Adrenal gland (tissue), 12 donors: ENCODE results near the gene DNA2. TPM values are rescaled to one million over a fixed set of nuclear protein-coding genes. Genes with fewer than 3 reads are reported as not detected.
"Not testable (repeated sequence)": the region's sequence is repeated elsewhere in the genome, so short reads cannot be mapped to it uniquely, and the experiment has no call there.

Experiments
- DNase-seq, 7 donors: peaks; one replicate each; pipeline ENCODE4 v3.0.0-alpha.2; 2019 to 2020
- H3K27ac ChIP-seq, 5 donors: fragments of 200-600 bp; sonication (generic) in 4 of 5; 1 replicate in 3 of 5; 2 replicates in 2 of 5; pipeline versions ENCODE4 v1.5.1 to v1.8.0; 2016 to 2020; ENCODE audit warnings: mild to moderate bottlenecking in 1 of 5
- H3K27me3 ChIP-seq: fragments of 200-600 bp; 2 replicates; pipeline ENCODE4 v1.8.0; 2021
- H3K36me3 ChIP-seq, 2 donors: fragments of 200-600 bp; replicated peaks in 1 of 2; 1 replicate in 1 of 2; 2 replicates in 1 of 2; pipeline versions ENCODE4 v1.5.1 to v1.8.0; 2018 to 2022
- H3K4me1 ChIP-seq, 2 donors: fragments of 200-600 bp; replicated peaks in 1 of 2; 1 replicate in 1 of 2; 2 replicates in 1 of 2; pipeline versions ENCODE4 v1.5.1 to v1.8.0; 2018 to 2021
- H3K4me3 ChIP-seq, 4 donors: fragments of 200-600 bp; sonication (generic) in 3 of 4; one replicate each; pipeline ENCODE4 v1.5.1; 2016 to 2018
- H3K9me3 ChIP-seq, 3 donors: fragments of 200-600 bp; sonication (generic) in 1 of 3; replicated peaks in 1 of 3; 1 replicate in 2 of 3; 2 replicates in 1 of 3; pipeline versions ENCODE4 v1.5.1 to v1.8.0; 2016 to 2021
- CTCF ChIP-seq, 6 experiments: fragments of 450-650 bp in 4 of 6; fragments of 200-600 bp in 2 of 6; sonication (generic) in 1 of 6; IDR thresholded peaks; 1 replicate in 5 of 6; 2 replicates in 1 of 6; pipeline versions ENCODE4 v1.5.1 to v1.8.0; 2016 to 2021; ENCODE audit warnings: antibody characterized with exemption in 6 of 6, mild to moderate bottlenecking in 2 of 6, moderate library complexity in 1 of 6
- POLR2A ChIP-seq, 2 donors: fragments of 450-650 bp; IDR thresholded peaks; one replicate each; pipeline ENCODE4 v1.6.1; 2017; ENCODE audit warnings: antibody characterized with exemption in 2 of 2, mild to moderate bottlenecking in 2 of 2, moderate library complexity in 1 of 2
- WGBS, 4 donors: extraction: QIAGEN DNeasy Blood & Tissue Kit in 2 of 4; methylation state at CpG; one replicate each; pipeline versions ENCODE4 v1.1.5 to v1.1.7; 2013 to 2017; 5-methylcytosine and 5-hydroxymethylcytosine counted together
- intact Hi-C, 2 donors: fragments of 100-400 bp; cut with DNase I; formaldehyde crosslinking; loops; one replicate each; pipeline versions ENCODE4 v1.14.1 to v1.15.0; 2022 to 2023
- polyA plus RNA-seq, 3 donors: library from polyadenylated mRNA; stranded (reverse); fragments of 200-250 nt in 2 of 3; fragments of 350-450 nt in 1 of 3; fragmentation: Illumina TruSeq in 1 of 3; extraction: RNeasy Lipid Tissue Mini Kit (QIAGEN cat#74804) in 1 of 3; gene quantifications; one replicate each; pipeline ENCODE4 v1.2.3, GENCODE V29; 2013 to 2014
- total RNA-seq, 9 donors: library from RNA; depleted of rRNA in 4 of 9; stranded (reverse); fragments of >200 nt in 4 of 9; fragments of 120-200 nt in 1 of 9; fragmentation: NEBNext Ultra II Directional in 1 of 9; extraction: Animal tissue kit (Norgen Biotek cat#: 25700) in 1 of 9; gene quantifications; one replicate each; pipeline versions ENCODE4 v1.1.0 to v1.2.4, GENCODE V29; 2013 to 2023
- donor health status: healthy with polysubstance abuse.
- donor health status: Bipolar disorder and iron deficiency.
- donor health status: DM: yes; HTN: yes; CAD: no.
- donor health status: DM: no; HTN: no; CAD: no.
- donor health status: DM: no; HTN: no; CAD: no.
- donor health status: DM: yes; HTN: yes; CAD: no.

The DNA2 gene
- total and polyA plus RNA-seq, 12 donors, result 0.55 to 8.4 (median 1.6) TPM

GRCh38 chr10:68463365-68464093, 8.2 kb downstream of the DNA2 start:
- TF ChIP-seq POLR2A (IDR thresholded peaks at IDR 0.05) (no peak), CTCF (IDR thresholded peaks at IDR 0.05) (no peak)
- whole genome bisulfite sequencing, 4 donors, result 91 to 97% (median 93%) methylated on average over 6 to 7 of the region's 7 CpGs
- Histone ChIP-seq H3K4me3 (no peak overlapping the region), H3K4me1 (no peaks in the 10 kb centered on the region), H3K36me3 (no peaks in the 10 kb centered on the region), H3K27ac (no peak overlapping the region), H3K9me3 (no peaks in the 10 kb centered on the region), H3K27me3 (no peaks in the 10 kb centered on the region)
- no peak for DNase-seq
- intact Hi-C loops, result no loop called here

GRCh38 chr10:68462536-68462935, 9.2 kb downstream of the DNA2 start:
- no peaks in the 10 kb centered on the region for H3K27me3 ChIP-seq
- WGBS, 4 donors, result 91 to 100% (median 93%) methylated on average over 2 of the region's 2 CpGs
- H3K4me1 ChIP-seq, result no peaks in the 10 kb centered on the region
- H3K36me3 ChIP-seq, result no peaks in the 10 kb centered on the region
- no peak overlapping the region for H3K27ac ChIP-seq
- intact Hi-C loops, result no loop called here
- no peaks in the 10 kb centered on the region for H3K9me3 ChIP-seq
- no peak for TF ChIP-seq CTCF (IDR thresholded peaks at IDR 0.05)
- no peak for TF ChIP-seq POLR2A (IDR thresholded peaks at IDR 0.05)
- no peak for DNase-seq
- no peak overlapping the region for H3K4me3 ChIP-seq

- no peak for TF ChIP-seq CTCF (IDR thresholded peaks at IDR 0.05)
- TF ChIP-seq POLR2A (IDR thresholded peaks at IDR 0.05), result no peak
- H3K27me3 ChIP-seq, result no peaks in the 10 kb centered on the region
- WGBS, 4 donors, result 92 to 98% (median 94%) methylated on average over 3 of the region's 3 CpGs
- H3K4me1 ChIP-seq, result no peaks in the 10 kb centered on the region
- no peak overlapping the region for H3K27ac ChIP-seq
- no peak for DNase-seq
- H3K9me3 ChIP-seq, result no peaks in the 10 kb centered on the region
- no peak overlapping the region for H3K4me3 ChIP-seq
- H3K36me3 ChIP-seq, result no peaks in the 10 kb centered on the region
- intact Hi-C loops, result no loop called here
These were observed 10.7 kb downstream of the DNA2 start for GRCh38 chr10:68461032-68461431.

- H3K4me3 ChIP-seq, intact Hi-C loops, H3K27me3 ChIP-seq, H3K36me3 ChIP-seq, H3K27ac ChIP-seq, H3K9me3 ChIP-seq, H3K4me1 ChIP-seq: not testable (repeated sequence)
- peak in 2 of 7 donors; percentile 3 to 29 for DNase-seq
- 86 to 91% (median 87%) methylated on average over 7 of the region's 7 CpGs for WGBS, 4 donors
These were observed 22.1 kb downstream of the DNA2 start for GRCh38 chr10:68449698-68450097.

GRCh38 chr10:68446179-68446578, 25.6 kb downstream of the DNA2 start:
- intact Hi-C loops, result no loop called here
- H3K9me3 ChIP-seq, result no peaks in the 10 kb centered on the region
- H3K27ac ChIP-seq, result no peak overlapping the region
- no peak overlapping the region for H3K4me3 ChIP-seq
- H3K4me1 ChIP-seq, result no peaks in the 10 kb centered on the region
- 76 to 92% (median 89%) methylated on average over 1 of the region's 1 CpG for WGBS, 4 donors
- H3K36me3 ChIP-seq, result no peaks in the 10 kb centered on the region
- no peaks in the 10 kb centered on the region for H3K27me3 ChIP-seq
- no peak for DNase-seq
- TF ChIP-seq CTCF (IDR thresholded peaks at IDR 0.05), result no peak
- TF ChIP-seq POLR2A (IDR thresholded peaks at IDR 0.05), result no peak
